ENCODE measurements around the gene CALML5.

- no peak for TF ChIP-seq CTCF (IDR thresholded peaks at IDR 0.05)
- no peak for TF ChIP-seq POLR2A (IDR thresholded peaks at IDR 0.05)
- TF ChIP-seq EP300 (IDR thresholded peaks at IDR 0.05) = no peak
- no peak for TF ChIP-seq POLR2AphosphoS5 (IDR thresholded peaks at IDR 0.05)
These were observed 40.9 kb downstream of the CALML5 start for GRCh38 chr10:5458425-5458824.
